Limb (tissue), 2 donors: ENCODE results near the gene TMEM201.
A peak's percentile ranks its signal among the peaks of the same experiment; 100 is the strongest.
"Not testable (repeated sequence)": the region's sequence is repeated elsewhere in the genome, so short reads cannot be mapped to it uniquely, and the experiment has no call there.

ENCODE experiments used
- DNase-seq, 2 donors: peaks; one replicate each; pipeline ENCODE4 v3.0.0-alpha.2; 2016; ENCODE audit errors: extremely low spot score in 2 of 2

The TMEM201 gene

DNA sequence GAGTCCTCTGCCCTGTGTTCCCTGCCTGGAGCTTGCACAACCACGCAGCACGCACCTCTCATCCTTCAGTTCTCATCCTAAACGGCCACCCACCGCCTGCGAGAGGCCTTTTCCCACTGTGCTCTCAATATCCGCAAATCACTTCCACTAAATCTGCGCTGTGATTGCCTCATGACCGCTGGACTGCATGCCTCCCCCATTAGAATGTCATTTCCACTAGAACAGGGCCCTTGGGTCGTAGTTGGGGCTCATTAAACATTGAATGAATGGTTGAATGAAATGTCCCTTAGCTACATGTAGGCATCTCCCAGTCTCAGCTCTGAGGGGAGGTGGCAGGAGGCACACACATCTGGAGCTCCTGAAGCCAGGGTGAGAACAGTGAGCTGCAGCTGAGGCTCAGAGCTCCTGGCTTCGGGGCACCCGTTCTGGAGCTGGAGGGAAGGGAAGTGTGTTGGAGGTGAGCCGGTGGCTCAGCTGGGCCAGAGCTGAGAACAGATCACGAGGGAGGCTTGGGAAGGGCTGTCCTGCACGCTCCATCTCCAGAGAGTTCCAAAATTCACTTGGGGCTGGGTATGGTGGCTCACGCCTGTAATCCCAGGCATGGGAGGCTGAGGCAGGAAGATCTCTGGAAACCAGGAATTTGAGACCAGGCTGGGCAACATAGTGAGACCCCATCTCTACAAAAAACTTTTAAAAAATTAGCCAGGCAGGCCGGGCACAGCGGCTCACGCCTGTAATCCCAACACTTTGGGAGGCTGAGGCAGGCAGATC is 30.4 kb downstream of the TMEM201 start:
- DNase-seq, result no peak

DNA sequence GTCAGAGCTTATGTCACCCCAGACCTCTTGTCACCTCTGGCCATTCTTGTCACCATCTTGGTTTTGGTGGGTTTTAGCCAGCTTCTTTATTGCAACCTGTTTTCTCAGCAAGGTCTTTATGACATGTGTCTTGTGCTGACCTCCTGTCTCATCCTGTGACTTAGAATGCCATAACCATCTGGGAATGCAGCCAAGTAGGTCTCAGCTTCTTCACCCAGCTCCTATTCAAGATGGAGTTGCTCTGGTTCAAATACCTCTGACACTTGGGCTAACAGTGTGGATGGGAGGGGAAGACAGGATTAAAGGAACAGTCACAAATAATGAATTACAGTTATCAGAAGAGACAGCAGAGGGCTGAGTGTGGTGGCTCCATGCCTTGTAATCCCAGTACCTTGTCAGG is 32.3 kb downstream of the TMEM201 start:
- no peak for DNase-seq

- DNase-seq, result no peak
These were observed 35.4 kb downstream of the TMEM201 start for GRCh38 chr1:9624081-9624480.

DNA sequence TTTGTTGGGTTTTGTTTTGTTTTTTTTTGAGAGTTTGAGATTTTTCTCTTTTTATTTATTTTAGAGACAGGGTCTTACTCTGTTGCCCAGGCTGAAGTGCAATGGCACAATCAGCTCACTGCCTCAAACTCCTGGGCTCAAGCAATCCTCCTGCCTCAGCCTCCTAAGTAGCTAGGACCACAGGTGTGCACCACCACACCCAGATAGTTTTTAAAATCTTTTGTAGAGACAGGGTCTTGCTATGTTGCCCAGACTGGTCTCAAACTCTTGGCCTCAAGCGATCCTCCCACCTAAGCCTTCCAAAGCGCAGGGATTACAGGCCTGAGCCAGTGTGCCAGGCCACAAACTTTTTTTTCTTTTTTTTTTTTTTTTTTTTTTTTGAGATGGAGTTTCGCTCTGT is 36.3 kb downstream of the TMEM201 start:
- DNase-seq, result not testable (repeated sequence)

GRCh38 chr1:9626201-9626608 is 37.5 kb downstream of the TMEM201 start:
- no peak for DNase-seq

DNA sequence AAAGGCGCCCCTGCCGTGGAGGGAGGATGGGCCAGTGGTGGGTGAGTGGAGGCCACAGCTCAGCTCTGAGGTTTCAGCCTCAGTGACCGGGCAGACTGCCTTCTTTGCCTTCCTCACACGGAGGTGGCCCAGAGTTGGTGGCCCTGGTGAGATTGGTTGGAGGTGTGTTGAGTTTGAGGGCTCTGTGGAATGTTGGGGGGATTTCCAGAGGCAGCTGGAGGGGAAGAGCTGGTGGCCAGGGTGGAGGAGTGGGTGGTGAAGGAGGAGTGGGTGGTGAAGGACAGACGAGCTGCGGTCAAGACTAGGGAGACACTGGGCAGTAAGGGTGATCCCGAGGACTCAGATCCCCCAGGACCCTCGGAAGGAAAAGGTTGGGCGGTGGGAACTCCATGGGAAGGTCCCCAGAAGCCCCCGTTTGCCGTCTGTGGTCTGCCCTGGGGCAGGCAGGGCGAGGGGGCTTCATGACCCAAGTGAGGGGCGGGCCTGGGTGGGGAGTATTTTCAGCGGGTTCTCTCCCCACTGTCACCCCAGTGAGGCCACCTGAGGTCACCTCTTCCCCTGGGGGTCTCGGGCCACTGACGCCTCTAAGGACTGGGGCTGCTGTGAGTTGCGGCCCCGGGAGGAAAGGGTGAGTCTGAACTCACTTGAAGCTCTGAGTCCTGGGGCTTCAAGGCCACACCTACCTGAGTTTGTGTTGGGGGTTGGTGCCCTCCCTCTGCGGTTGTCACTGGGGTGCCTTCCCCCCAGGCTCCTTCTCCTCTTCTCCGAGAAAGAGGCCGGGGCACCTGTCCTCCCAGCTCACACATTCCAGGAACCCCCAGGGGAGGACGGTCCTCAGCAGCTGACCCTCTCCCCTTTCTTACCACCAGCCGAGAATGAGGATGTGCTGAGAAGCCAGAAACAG is 40.1 kb downstream of the TMEM201 start:
- no peak for DNase-seq

DNA sequence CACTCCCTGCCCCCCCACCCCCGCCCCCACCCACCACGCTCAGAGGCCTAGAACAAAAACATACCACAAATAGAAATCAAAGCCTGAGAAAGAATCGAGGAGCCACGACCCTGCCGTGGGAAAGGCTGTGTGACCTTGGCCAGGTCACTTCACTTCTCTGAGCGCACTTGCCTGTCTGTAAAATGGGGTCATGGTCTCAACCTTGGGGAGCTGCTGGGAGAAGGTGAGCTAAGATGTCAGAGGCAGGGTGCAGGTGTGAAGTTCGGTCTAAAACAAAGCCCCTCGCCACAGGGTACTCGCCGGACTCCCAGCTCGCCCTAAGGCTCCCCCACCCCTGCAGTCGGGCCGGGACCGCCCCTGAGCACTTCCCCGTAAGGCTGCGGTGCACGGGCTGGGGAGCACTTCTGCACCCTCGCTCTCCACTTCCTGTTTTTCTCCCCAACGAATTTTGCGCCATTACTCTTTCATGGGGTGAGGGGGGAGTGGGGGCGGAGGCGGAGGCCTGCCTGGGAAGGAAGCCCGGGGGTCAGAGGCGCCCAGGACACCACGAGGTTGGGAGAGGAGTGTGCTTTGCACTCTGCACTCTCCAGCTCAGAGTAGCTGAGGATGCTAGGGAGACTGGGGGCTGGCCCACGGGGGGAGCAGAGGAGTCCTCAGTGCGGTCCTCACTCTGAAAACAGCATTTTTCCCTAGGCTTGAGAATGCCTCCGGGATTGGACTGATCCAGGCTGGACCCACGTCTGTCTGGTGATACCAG is 40.9 kb downstream of the TMEM201 start:
- no peak for DNase-seq

- DNase-seq, result no peak
These were observed 41.8 kb downstream of the TMEM201 start for GRCh38 chr1:9630331-9631111.

DNA sequence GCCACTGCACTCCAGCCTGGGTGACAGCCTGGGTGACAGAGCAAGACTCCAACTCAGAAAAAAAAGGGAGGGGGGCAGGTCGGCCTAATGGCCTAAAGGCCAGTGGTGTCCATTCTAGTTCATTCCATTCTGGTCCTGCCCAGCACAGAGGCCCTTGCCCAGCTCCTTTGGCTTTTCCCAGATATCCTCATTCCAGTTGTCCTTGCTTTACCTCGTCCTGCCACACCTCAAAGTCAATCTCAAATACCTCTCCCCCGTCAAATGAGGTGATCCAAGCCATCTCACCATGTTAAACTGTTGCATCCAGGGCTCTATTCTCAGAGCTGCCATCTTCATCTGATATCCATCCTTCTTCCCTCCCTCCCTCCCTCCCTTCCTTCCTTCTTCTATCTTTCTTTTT is 42.9 kb downstream of the TMEM201 start:
- DNase-seq, result no peak

- DNase-seq, result no peak
These were observed 44.8 kb downstream of the TMEM201 start for GRCh38 chr1:9633493-9633892.

- DNase-seq, result no peak
These were observed 45.9 kb downstream of the TMEM201 start for GRCh38 chr1:9634582-9634981.

DNA sequence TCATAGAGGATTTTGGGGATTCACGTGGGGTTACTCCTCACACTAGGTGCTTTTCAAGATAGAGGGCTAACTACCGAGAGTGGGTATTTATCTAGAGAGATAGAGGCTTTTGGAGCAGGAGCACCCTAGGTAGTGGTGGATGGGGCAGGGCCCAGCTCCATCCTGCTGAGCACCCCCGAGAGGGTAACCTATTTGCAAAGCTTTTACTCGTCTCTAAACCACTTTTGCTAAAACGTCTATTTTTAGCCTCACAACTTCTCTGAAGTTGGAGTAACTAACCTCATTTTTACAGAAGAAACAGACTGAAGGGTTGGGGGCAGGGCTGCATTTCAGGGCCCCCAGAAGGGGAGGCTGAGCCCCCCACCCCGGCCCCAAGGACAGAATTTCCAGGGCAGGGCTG is 50.5 kb downstream of the TMEM201 start:
- no peak for DNase-seq

- no peak for DNase-seq
These were observed 54.9 kb downstream of the TMEM201 start for GRCh38 chr1:9643351-9644256.

DNA sequence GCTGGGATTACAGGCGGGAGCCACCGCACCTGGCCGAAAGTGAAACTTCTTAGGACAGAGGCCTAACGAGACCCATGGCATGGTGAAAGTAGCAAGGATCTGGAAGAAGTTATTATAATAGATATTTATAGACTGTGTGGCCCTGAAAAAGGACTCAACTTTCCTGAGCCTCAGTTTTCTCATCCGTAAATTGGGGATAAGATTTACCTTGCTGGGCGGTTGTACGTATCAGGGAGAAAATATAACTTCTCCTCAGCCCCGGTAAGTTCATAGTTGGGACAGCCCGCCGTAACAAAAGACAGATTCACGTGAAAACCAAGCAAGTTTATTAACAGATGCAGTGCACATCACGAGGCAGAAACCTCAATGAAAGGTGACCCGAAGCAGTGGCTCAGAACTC is 57.3 kb downstream of the TMEM201 start:
- DNase-seq, result no peak

GRCh38 chr1:9648171-9648570 is 59.5 kb downstream of the TMEM201 start:
- DNase-seq, result no peak

- no peak for DNase-seq
These were observed 61.1 kb downstream of the TMEM201 start for GRCh38 chr1:9649769-9650168.

- DNase-seq, result no peak
These were observed 62.5 kb downstream of the TMEM201 start for GRCh38 chr1:9651220-9651564.

GRCh38 chr1:9651565-9652378 is 63.1 kb downstream of the TMEM201 start, which contains the start of gene PIK3CD:
PIK3CD (plus strand) TSS chr1:9651731; CDS start chr1:9710456, 58,725 bp downstream.
- DNase-seq, result peak in 1 of 2 donors; percentile 74
